HUES48 (cell line): ENCODE data around the gene GPR132.

ENCODE experiments used
- H3K27ac ChIP-seq: one replicate; pipeline ENCODE4 v1.7.0; 2013; ENCODE audit warnings: low read depth, low read length, inconsistent platforms
- H3K27me3 ChIP-seq: 2 replicates; pipeline ENCODE4 v1.6.1; 2013; ENCODE audit warnings: mild to moderate bottlenecking, low read length; ENCODE audit not compliant: control insufficient read depth, insufficient read depth
- H3K36me3 ChIP-seq: 2 replicates; pipeline ENCODE4 v1.6.1; 2013; ENCODE audit warnings: low read length; ENCODE audit not compliant: control insufficient read depth, insufficient read depth
- H3K4me1 ChIP-seq: 2 replicates; pipeline ENCODE4 v1.6.1; 2013; ENCODE audit warnings: mild to moderate bottlenecking, low read length; ENCODE audit not compliant: control insufficient read depth, insufficient read depth
- H3K4me3 ChIP-seq: 2 replicates; pipeline ENCODE4 v1.5.1; 2013; ENCODE audit warnings: mild to moderate bottlenecking, low read depth, low read length
- H3K9ac ChIP-seq: 2 replicates; pipeline ENCODE4 v1.6.1; 2013; ENCODE audit warnings: mild to moderate bottlenecking, low read depth, low read length, moderate library complexity
- H3K9me3 ChIP-seq: 2 replicates; pipeline ENCODE4 v1.6.1; 2013; ENCODE audit warnings: low read length; ENCODE audit not compliant: control insufficient read depth, insufficient read depth

GPR132 gene

DNA sequence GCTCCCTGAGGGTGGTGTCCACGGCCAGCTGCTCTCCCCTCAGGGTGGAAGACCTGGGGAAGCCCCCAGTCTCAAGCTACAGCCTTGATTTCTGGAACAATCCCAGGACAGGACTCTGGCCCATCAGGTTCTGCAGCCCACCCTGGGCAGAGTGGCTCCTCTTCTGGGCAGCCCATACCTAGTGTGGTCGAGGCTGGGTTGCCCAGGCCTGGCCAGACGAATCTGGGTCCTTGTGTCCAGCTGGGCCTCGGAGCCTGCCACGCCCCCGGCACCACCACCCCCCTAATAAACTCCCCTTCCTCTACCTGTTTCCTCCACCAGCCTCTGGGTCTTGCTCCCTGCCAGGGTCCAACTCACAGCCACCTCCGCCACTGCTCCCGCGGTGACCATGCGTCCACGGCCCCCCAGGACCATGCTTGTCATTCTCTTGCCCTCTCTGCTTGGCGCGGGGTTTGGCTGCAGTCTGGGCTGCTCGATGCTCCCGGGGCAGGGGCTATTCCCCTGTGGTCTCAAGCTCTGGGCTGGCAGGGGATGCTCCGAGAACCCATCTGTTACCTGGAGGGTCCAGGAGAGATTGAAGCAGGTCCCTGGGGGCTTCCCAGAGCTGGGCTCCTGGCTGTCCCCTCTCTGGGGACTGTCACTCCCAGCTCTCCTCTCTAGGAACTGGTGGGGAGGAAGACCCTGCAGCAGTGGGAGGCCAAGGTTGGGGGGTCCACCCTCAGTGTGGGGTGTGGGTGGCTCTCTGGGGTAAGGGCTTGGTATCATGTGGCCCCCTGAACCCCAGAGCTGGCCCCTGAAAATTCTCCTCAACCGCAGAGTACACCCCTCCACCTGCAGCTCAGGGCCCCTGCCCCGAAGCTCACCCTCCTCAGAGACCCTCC, 8.7 kb upstream of the GPR132 start:
- H3K27ac ChIP-seq: no peak overlapping the region
- H3K4me1 ChIP-seq: peaks cover 7% of the 10 kb centered on the region
- no peak overlapping the region for H3K9ac ChIP-seq
- no peak overlapping the region for H3K4me3 ChIP-seq
- H3K9me3 ChIP-seq: no peaks in the 10 kb centered on the region
- H3K27me3 ChIP-seq: peaks cover 4% of the 10 kb centered on the region
- no peaks in the 10 kb centered on the region for H3K36me3 ChIP-seq

DNA sequence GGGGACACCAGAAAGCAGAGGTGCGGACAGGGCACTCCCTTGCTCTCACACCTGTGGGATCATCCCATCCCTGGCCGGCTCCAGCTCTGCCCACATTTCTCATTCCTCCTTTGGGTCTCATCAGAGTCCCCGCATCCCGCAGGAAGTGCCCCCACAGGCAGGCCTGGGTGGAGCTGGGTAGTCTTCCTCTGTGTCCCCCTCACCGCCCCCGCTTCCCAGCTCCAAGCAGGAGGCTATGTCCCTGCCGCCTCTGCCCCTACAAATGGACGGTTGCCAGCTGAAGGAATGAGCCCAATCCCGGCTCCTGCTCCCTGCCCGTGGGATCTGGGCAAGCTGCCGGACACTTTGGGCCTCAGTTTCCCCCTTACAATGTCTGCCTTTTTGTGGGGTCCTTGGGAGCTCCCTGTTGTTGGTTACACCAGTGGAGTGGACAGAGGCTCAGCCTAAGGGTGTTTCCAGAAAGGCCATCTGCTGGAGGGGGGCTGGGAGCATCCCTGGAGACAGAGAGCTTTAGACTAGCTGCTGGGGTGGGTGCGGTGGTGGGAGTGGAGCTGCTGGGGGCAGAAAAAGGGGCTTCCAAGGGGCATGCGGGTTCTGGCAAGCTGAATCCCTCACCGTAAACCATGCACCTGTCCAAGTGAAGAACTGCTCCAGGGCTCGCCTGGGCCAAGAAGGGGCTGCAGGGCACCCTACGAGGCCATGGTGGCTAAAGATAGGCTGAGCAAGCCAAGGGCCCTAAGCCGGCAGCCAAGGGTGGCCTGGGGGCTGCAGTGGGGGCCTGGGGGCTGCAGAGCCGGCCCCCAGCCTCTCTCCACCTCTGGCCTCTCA, 7.9 kb upstream of the GPR132 start:
- H3K9ac ChIP-seq: no peak overlapping the region
- H3K36me3 ChIP-seq: no peaks in the 10 kb centered on the region
- H3K9me3 ChIP-seq: no peaks in the 10 kb centered on the region
- no peak overlapping the region for H3K4me3 ChIP-seq
- no peak overlapping the region for H3K27ac ChIP-seq
- peaks cover 4% of the 10 kb centered on the region for H3K27me3 ChIP-seq
- H3K4me1 ChIP-seq: peaks cover 7% of the 10 kb centered on the region

DNA sequence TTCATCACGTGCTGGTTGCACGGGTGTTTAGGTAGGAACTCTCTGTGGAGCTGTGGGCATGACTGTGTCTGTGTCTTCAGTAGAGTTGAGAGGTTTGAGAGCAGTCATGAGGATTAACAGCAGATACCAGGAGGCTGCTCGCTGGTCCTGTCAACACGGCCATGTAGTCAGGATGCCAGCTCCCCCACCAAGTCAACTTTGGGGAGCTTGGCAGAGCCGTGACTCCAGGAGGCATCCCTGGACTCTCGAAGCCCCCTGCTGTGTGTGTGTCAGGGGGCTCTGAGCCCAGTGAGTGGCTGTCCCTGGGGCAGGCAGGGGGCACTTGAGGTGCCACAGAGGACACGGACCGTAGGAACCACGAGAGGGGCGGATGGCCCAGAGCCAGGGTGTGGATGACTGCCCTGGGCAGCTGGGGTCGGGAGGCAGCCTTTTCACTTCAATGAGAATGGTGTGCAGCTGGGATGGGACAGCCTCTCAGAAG, 7.2 kb upstream of the GPR132 start:
- H3K27ac ChIP-seq: no peak overlapping the region
- H3K9ac ChIP-seq: no peak overlapping the region
- H3K4me3 ChIP-seq: no peak overlapping the region
- H3K9me3 ChIP-seq: no peaks in the 10 kb centered on the region
- H3K4me1 ChIP-seq: peaks cover 7% of the 10 kb centered on the region
- no peaks in the 10 kb centered on the region for H3K36me3 ChIP-seq
- peaks cover 4% of the 10 kb centered on the region for H3K27me3 ChIP-seq

DNA sequence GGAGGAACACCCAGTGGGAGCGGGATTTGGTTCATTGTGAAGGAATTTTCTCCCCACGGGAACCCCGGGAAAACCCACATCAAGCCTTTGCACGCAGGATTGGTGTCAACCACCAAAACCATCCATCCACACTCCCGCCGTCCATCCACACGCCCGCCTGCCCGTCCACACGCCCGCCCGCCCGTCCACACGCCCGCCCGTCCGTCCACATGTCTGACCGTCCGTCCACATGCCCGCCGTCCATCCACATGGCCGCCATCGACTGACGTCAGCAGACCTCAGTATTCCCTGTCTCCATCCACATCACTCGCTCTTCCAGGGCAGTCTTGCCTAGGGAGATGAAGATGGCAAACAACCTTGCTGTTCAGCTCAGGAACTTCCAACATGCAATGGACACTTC, 6.7 kb upstream of the GPR132 start:
- Histone ChIP-seq H3K27me3 (peaks cover 4% of the 10 kb centered on the region), H3K9ac (no peak overlapping the region), H3K27ac (no peak overlapping the region), H3K4me3 (no peak overlapping the region), H3K9me3 (no peaks in the 10 kb centered on the region), H3K36me3 (no peaks in the 10 kb centered on the region), H3K4me1 (peaks cover 7% of the 10 kb centered on the region)

DNA sequence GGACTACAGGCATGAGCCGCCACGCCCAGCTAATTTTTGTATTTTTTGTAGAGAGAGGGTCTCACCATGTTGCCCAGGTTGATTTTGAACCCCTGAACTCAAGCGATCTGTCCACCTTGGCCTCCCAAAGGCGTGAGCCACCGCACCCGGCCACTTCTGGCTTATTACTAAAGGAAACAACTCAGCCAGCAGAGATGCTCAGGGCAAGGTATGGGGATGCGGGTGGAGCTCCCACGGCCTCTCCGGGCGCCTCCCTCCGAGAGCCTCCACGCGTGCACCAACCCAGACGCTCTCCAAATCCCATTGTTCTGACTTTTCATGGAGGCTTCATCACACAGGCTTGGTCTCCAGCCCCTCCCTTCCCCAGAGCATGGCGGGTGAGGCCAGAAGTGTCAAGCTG, 6.1 kb upstream of the GPR132 start:
- peaks cover 4% of the 10 kb centered on the region for H3K27me3 ChIP-seq
- H3K9me3 ChIP-seq: no peaks in the 10 kb centered on the region
- H3K4me3 ChIP-seq: no peak overlapping the region
- peaks cover 7% of the 10 kb centered on the region for H3K4me1 ChIP-seq
- H3K27ac ChIP-seq: no peak overlapping the region
- H3K36me3 ChIP-seq: no peaks in the 10 kb centered on the region
- no peak overlapping the region for H3K9ac ChIP-seq

DNA sequence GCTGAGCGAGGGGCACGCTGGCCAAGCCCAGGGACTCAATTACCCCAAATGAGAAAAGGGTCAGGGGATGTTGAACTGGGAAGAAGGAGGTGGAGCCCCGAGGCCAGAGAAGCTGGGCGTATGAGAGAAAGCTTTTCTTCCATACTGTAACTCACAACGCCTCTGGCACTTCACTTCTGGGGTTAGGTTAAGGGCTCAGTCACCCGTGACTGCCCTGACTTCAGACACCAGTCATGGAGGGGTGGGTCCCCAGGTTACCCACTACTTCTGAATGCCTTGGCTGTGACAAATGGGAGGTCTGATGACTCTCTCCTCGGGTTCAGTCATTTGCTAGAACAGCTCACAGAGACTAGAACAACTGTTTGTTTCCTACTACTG, 5.5 kb upstream of the GPR132 start:
- Histone ChIP-seq H3K27me3 (peaks cover 4% of the 10 kb centered on the region), H3K4me3 (no peak overlapping the region), H3K9me3 (no peaks in the 10 kb centered on the region), H3K27ac (no peak overlapping the region), H3K36me3 (no peaks in the 10 kb centered on the region), H3K9ac (no peak overlapping the region), H3K4me1 (peaks cover 4% of the 10 kb centered on the region)

DNA sequence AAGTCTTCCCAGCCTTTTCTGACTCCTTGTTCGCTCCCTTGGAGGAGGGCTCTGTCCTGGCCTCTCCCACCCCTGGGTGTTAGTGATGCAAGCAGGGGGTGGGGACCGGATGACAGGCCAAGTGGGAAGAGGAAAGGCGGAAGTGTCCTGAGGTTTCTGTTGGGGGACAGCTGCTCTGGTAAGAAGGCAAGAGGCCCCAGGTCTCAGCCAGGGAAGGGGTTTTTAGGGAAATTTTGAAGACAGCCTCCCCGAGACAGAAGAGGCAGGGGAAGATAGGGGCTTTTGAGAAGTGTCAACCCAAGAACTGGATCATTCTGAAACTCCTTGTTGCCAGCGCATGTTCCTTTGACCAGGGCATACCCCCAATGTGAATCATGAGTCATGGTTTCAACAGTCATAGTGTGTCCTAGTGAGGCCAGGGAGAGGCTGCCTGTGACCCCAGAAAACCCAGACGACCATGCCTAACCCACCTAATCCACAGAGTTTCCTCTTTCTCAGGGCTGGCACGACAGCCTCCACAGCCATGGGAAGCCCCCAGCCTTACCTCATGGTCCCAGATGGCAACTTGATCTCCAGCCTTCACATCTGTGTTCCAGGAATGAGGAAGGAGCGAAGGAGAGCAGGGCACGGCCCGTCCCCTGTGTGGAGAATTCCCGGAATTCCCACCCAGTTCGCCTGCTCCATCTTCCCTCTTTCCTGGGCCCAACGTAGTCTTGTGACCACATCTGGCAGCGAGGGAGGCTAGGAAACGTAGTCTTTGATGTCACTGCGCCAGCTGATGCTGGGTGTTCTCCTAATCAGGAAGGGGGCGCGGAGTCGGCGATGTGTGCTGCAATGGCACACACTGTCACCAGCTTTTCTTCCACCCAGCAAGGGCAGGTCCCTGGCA, 4.9 kb upstream of the GPR132 start:
- Histone ChIP-seq H3K27ac (no peak overlapping the region), H3K9ac (no peak overlapping the region), H3K27me3 (peaks cover 4% of the 10 kb centered on the region), H3K4me3 (no peak overlapping the region), H3K4me1 (no peaks in the 10 kb centered on the region), H3K36me3 (no peaks in the 10 kb centered on the region), H3K9me3 (no peaks in the 10 kb centered on the region)

DNA sequence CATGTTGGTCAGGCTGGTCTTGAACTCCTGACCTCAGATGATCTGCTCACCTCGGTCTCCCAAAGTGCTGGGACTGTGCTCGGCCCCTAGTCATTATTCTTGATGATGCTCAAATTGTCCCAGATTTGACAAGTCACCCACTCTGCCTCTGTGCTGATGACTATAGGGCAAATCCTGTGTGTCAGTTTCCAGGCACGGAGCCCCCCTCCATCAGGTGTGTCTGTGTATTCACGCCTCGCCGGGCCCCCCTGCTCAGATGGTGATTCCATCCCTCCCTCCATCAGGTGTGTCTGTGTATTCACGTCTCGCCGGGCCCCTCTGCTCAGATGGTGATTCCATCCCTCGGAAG, 4.3 kb upstream of the GPR132 start:
- Histone ChIP-seq H3K4me3 (no peak overlapping the region), H3K9me3 (no peaks in the 10 kb centered on the region), H3K9ac (no peak overlapping the region), H3K27me3 (peaks cover 4% of the 10 kb centered on the region), H3K27ac (no peak overlapping the region), H3K4me1 (no peaks in the 10 kb centered on the region), H3K36me3 (no peaks in the 10 kb centered on the region)

DNA sequence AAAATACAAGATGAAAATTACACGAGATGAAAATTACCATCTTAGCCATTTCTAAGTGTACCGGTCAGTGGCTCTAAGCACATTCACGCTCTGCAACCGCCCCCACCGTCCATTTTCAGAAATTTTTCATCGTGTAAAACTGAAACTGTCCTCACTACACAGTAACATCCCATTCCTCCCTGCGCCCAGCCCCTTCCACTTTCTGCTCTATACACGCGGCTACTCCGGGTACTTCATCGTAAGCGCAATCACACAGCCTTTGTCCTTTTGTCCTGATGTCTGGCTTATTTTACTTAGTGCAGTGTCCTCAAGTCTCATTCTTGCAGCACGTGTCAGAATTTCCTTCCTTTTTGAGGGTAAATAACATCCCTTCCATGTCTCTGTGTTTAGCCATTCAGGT, 3.6 kb upstream of the GPR132 start:
- no peak overlapping the region for H3K27ac ChIP-seq
- H3K4me3 ChIP-seq: no peak overlapping the region
- no peak overlapping the region for H3K9ac ChIP-seq
- H3K4me1 ChIP-seq: no peaks in the 10 kb centered on the region
- peaks cover 4% of the 10 kb centered on the region for H3K27me3 ChIP-seq
- H3K36me3 ChIP-seq: no peaks in the 10 kb centered on the region
- no peaks in the 10 kb centered on the region for H3K9me3 ChIP-seq

DNA sequence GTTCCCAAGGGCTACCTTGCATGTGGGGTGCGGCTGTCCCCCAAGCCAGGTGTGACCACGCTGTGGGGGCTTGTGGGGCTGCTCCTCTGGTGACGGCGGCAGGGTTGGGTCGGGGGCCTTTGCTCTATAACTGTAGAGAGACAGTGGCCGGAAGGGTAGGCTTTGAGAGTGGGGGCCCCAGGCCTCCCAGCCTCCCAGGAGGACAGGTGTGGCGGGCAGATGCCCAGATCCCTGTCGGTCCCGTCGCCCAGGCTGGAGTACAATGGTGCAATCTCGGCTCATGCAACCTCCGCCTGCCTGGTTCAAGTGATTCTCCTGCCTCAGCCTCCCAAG, 2.7 kb upstream of the GPR132 start:
- H3K4me3 ChIP-seq: no peak overlapping the region

More for the DNA sequence above, 2.7 kb upstream of the GPR132 start:
- no peak overlapping the region for H3K9ac ChIP-seq
- H3K9me3 ChIP-seq: no peaks in the 10 kb centered on the region
- H3K27me3 ChIP-seq: peaks cover 3% of the 10 kb centered on the region
- no peaks in the 10 kb centered on the region for H3K36me3 ChIP-seq
- no peak overlapping the region for H3K27ac ChIP-seq
- no peaks in the 10 kb centered on the region for H3K4me1 ChIP-seq
